Tibial nerve (tissue), 4 donors: ENCODE data around the gene LAMB3. TPM values are rescaled to one million over a fixed set of nuclear protein-coding genes. Genes with fewer than 3 reads are reported as not detected.

Experiments used
- DNase-seq, 2 donors: peaks; one replicate each; pipeline ENCODE4 v3.0.0-alpha.2; 2019; ENCODE audit warnings: low spot score in 2 of 2
- H3K27ac ChIP-seq, 4 donors: fragments of 200-600 bp; sonication (generic) in 3 of 4; one replicate each; pipeline ENCODE4 v1.5.1; 2017 to 2019; ENCODE audit warnings: mild to moderate bottlenecking in 1 of 4
- H3K27me3 ChIP-seq, 2 donors: fragments of 200-600 bp; sonication (generic) in 1 of 2; one replicate each; pipeline versions ENCODE4 v1.5.1 to v1.6.0; 2017 to 2019
- H3K36me3 ChIP-seq, 3 donors: fragments of 200-600 bp; sonication (generic); one replicate each; pipeline ENCODE4 v1.5.1; 2018 to 2019
- H3K4me1 ChIP-seq, 4 donors: fragments of 200-600 bp; sonication (generic) in 3 of 4; one replicate each; pipeline ENCODE4 v1.5.1; 2017 to 2019
- H3K4me3 ChIP-seq, 4 donors: fragments of 200-600 bp; sonication (generic) in 3 of 4; one replicate each; pipeline ENCODE4 v1.5.1; 2017 to 2019; ENCODE audit warnings: mild to moderate bottlenecking in 1 of 4, moderate library complexity in 1 of 4
- H3K9me3 ChIP-seq, 4 donors: fragments of 200-600 bp; sonication (generic) in 3 of 4; one replicate each; pipeline ENCODE4 v1.5.1; 2017 to 2019
- CTCF ChIP-seq, 5 experiments: fragments of 200-600 bp in 3 of 5; fragments of 450-650 bp in 2 of 5; sonication (generic) in 3 of 5; IDR thresholded peaks; one replicate each; pipeline ENCODE4 v1.5.1; 2016 to 2019; ENCODE audit warnings: antibody characterized with exemption in 5 of 5, mild to moderate bottlenecking in 3 of 5, moderate library complexity in 2 of 5
- EP300 ChIP-seq, 2 donors: sonication (generic); formaldehyde crosslinking; IDR thresholded peaks; one replicate each; pipeline ENCODE4 v1.6.1; 2017; ENCODE audit warnings: antibody characterized with exemption in 2 of 2, mild to moderate bottlenecking in 1 of 2
- POLR2A ChIP-seq, 2 donors: fragments of 450-650 bp; IDR thresholded peaks; one replicate each; pipeline ENCODE4 v1.6.1; 2017; ENCODE audit warnings: antibody characterized with exemption in 2 of 2, mild to moderate bottlenecking in 2 of 2, moderate library complexity in 2 of 2
- WGBS, 2 donors: methylation state at CpG; one replicate each; pipeline ENCODE4 v1.1.5; 2018; 5-methylcytosine and 5-hydroxymethylcytosine counted together
- total RNA-seq, 4 donors: library from RNA; depleted of rRNA; stranded (reverse); fragments of >200 nt; gene quantifications; one replicate each; pipeline ENCODE4 v1.1.0, GENCODE V29; 2016

Gene LAMB3
- total RNA-seq, 4 donors from 2014 or later, result 2.5 to 22.8 (median 4.2) TPM

GRCh38 chr1:209613400-209614150 is 38.6 kb downstream of the LAMB3 start:
- H3K9me3 ChIP-seq, result no peaks in the 10 kb centered on the region
- DNase-seq, result no peak
- TF ChIP-seq POLR2A (IDR thresholded peaks at IDR 0.05), result no peak
- no peak for TF ChIP-seq EP300 (IDR thresholded peaks at IDR 0.05)
- no peak for TF ChIP-seq CTCF (IDR thresholded peaks at IDR 0.05)
- no peaks in the 10 kb centered on the region for H3K36me3 ChIP-seq
- no peaks in the 10 kb centered on the region for H3K4me1 ChIP-seq
- no peaks in the 10 kb centered on the region for H3K27me3 ChIP-seq
- no peak overlapping the region for H3K27ac ChIP-seq
- H3K4me3 ChIP-seq, result no peak overlapping the region
- 67 to 68% methylated on average over 4 of the region's 4 CpGs for WGBS, 2 donors

- Histone ChIP-seq H3K27ac (no peak overlapping the region), H3K27me3 (no peaks in the 10 kb centered on the region), H3K4me1 (no peaks in the 10 kb centered on the region), H3K9me3 (no peaks in the 10 kb centered on the region), H3K36me3 (no peaks in the 10 kb centered on the region), H3K4me3 (no peak overlapping the region)
- no peak for TF ChIP-seq CTCF (IDR thresholded peaks at IDR 0.05)
- TF ChIP-seq EP300 (IDR thresholded peaks at IDR 0.05), result no peak
- TF ChIP-seq POLR2A (IDR thresholded peaks at IDR 0.05), result no peak
- DNase-seq, result no peak
- 80 to 85% methylated on average over 10 to 12 of the region's 12 CpGs for WGBS, 2 donors
Measured at GRCh38 chr1:209612646-209613399, 39.4 kb downstream of the LAMB3 start.

GRCh38 chr1:209611771-209612570 is 40.3 kb downstream of the LAMB3 start:
- no peak overlapping the region for H3K27ac ChIP-seq
- no peak for TF ChIP-seq POLR2A (IDR thresholded peaks at IDR 0.05)
- no peak for TF ChIP-seq EP300 (IDR thresholded peaks at IDR 0.05)
- no peak for TF ChIP-seq CTCF (IDR thresholded peaks at IDR 0.05)
- 85 to 86% methylated on average over 9 to 10 of the region's 13 CpGs for WGBS, 2 donors
- no peaks in the 10 kb centered on the region for H3K27me3 ChIP-seq
- H3K4me3 ChIP-seq, result no peak overlapping the region
- no peak for DNase-seq
- H3K4me1 ChIP-seq, result no peaks in the 10 kb centered on the region
- no peaks in the 10 kb centered on the region for H3K9me3 ChIP-seq
- H3K36me3 ChIP-seq, result no peaks in the 10 kb centered on the region

- 80 to 85% methylated on average over 3 of the region's 3 CpGs for WGBS, 2 donors
- DNase-seq, result no peak
- Histone ChIP-seq H3K4me1 (no peaks in the 10 kb centered on the region), H3K4me3 (no peak overlapping the region), H3K27ac (no peak overlapping the region), H3K27me3 (no peaks in the 10 kb centered on the region), H3K36me3 (no peaks in the 10 kb centered on the region), H3K9me3 (no peaks in the 10 kb centered on the region)
- TF ChIP-seq CTCF (IDR thresholded peaks at IDR 0.05), result no peak
- TF ChIP-seq EP300 (IDR thresholded peaks at IDR 0.05), result no peak
- no peak for TF ChIP-seq POLR2A (IDR thresholded peaks at IDR 0.05)
Measured at GRCh38 chr1:209610631-209610905, 41.7 kb downstream of the LAMB3 start.
